HCT116 (cell line): Measurements from ENCODE around the gene SCGB1D2. TPM values are rescaled to one million over a fixed set of nuclear protein-coding genes. Genes with fewer than 3 reads are reported as not detected.

Experiments
- ATAC-seq: fragments of 200-7000 bp; cut with Tn5 transposase; 2 replicates; pipeline ENCODE4 v1.9.1; 2020; ENCODE audit warnings: mild to moderate bottlenecking, moderate library complexity
- BruUV-seq: library from RNA; stranded (reverse); fragments of 400-500 nt; replicated peaks from 2 replicates; lab custom pipeline; 2021; lab: Mats Ljungman, UMichigan
- CTCF ChIA-PET: fragments of 300-600 bp; sonication (Branson Sonifier 250); formaldehyde crosslinking; loops from one replicate; lab custom pipeline; 2021; ENCODE audit warnings: antibody characterized with exemption; lab: Charles Lee
- POLR2A ChIA-PET: fragments of 300-600, 350-600 bp; sonication (Branson Sonifier 250); formaldehyde crosslinking; loops from one replicate; lab custom pipeline; 2021; ENCODE audit warnings: antibody characterized with exemption; lab: Charles Lee
- RAD21 ChIA-PET, 2 experiments: fragments of 300-600 bp; sonication (Branson Sonifier 250); formaldehyde crosslinking; loops; one replicate each; lab custom pipeline; 2023; ENCODE audit warnings: low total read pairs in 2 of 2; ENCODE audit not compliant: uncharacterized antibody in 2 of 2, unreplicated experiment in 2 of 2, low non-redundant PET in 1 of 2; lab: Charles Lee
- DNase-seq: peaks from one replicate; pipeline ENCODE4 v3.0.0-alpha.2; 2010; ENCODE audit warnings: low read depth, low spot score
- H2AFZ ChIP-seq: fragments of 200-600 bp; shearing (Covaris generic), sonication (generic); 2 replicates; pipeline ENCODE4 v1.6.1; 2017; ENCODE audit warnings: low read depth, mixed run types, mixed read lengths, antibody characterized with exemption, low read length; ENCODE audit not compliant: poor library complexity, severe bottlenecking
- H3K27ac ChIP-seq: 2 replicates; pipeline ENCODE4 v1.5.1; 2012; ENCODE audit warnings: low read depth, low read length
- H3K27me3 ChIP-seq: fragments of 200-600 bp; sonication (generic); 2 replicates; pipeline ENCODE4 v1.6.1; 2016; ENCODE audit warnings: mixed run types, low read length, mixed read lengths; ENCODE audit not compliant: insufficient read depth
- H3K36me3 ChIP-seq, 2 experiments: fragments of 200-500 bp in 1 of 2; fragments of 200-600 bp in 1 of 2; sonication (Bioruptor generic) in 1 of 2; sonication (generic) in 1 of 2; 2 replicates each; pipeline versions ENCODE4 v1.5.1 to v1.6.1; 2014 to 2016; ENCODE audit warnings: low read length in 2 of 2, inconsistent platforms in 1 of 2, mixed read lengths in 1 of 2, mixed run types in 1 of 2; ENCODE audit not compliant: insufficient read depth in 2 of 2, control insufficient read depth in 1 of 2
- H3K4me1 ChIP-seq, 2 experiments: fragments of 200-600 bp in 1 of 2; sonication (generic) in 1 of 2; 2 replicates each; pipeline versions ENCODE4 v1.5.1 to v1.6.1; 2012 to 2017; ENCODE audit warnings: low read length in 2 of 2, inconsistent platforms in 1 of 2, mild to moderate bottlenecking in 1 of 2, mixed read lengths in 1 of 2, mixed run types in 1 of 2, moderate library complexity in 1 of 2; ENCODE audit not compliant: insufficient read depth in 2 of 2, control insufficient read depth in 1 of 2
- H3K4me2 ChIP-seq: fragments of 200-600 bp; sonication (generic); 2 replicates; pipeline ENCODE4 v1.6.1; 2017; ENCODE audit warnings: mixed run types, low read length, mixed read lengths
- H3K4me3 ChIP-seq, 2 experiments: fragments of 200-600 bp in 1 of 2; sonication (generic) in 1 of 2; replicated peaks in 1 of 2; 2 replicates each; pipeline ENCODE4 v1.5.1; 2011 to 2016; ENCODE audit warnings: low read length in 2 of 2, control low read depth in 1 of 2, low read depth in 1 of 2, mild to moderate bottlenecking in 1 of 2, mixed read lengths in 1 of 2, mixed run types in 1 of 2
- H3K79me2 ChIP-seq: fragments of 200-600 bp; sonication (generic); 2 replicates; pipeline ENCODE4 v1.6.1; 2017; ENCODE audit warnings: mild to moderate bottlenecking, mixed run types, low read length, moderate library complexity, mixed read lengths; ENCODE audit not compliant: insufficient read depth
- H3K9ac ChIP-seq: fragments of 200-600 bp; sonication (generic); 2 replicates; pipeline ENCODE4 v1.6.1; 2016; ENCODE audit warnings: low read length, mixed read lengths
- H3K9me2 ChIP-seq: fragments of 200-600 bp; sonication (generic), shearing (Covaris generic); 2 replicates; pipeline ENCODE4 v1.6.1; 2017; ENCODE audit warnings: mixed run types, mild to moderate bottlenecking, moderate library complexity; ENCODE audit not compliant: insufficient read depth
- H3K9me3 ChIP-seq, 2 experiments: fragments of 200-500 bp in 1 of 2; fragments of 200-600 bp in 1 of 2; sonication (Bioruptor generic) in 1 of 2; sonication (generic) in 1 of 2; 2 replicates each; pipeline ENCODE4 v1.6.1; 2014 to 2017; ENCODE audit warnings: low read length in 2 of 2, mixed read lengths in 2 of 2, inconsistent platforms in 1 of 2, low read depth in 1 of 2, mild to moderate bottlenecking in 1 of 2, mixed run types in 1 of 2, moderate library complexity in 1 of 2; ENCODE audit not compliant: control insufficient read depth in 1 of 2, insufficient read depth in 1 of 2
- H4K20me1 ChIP-seq: fragments of 200-600 bp; sonication (generic), shearing (Covaris generic); 2 replicates; pipeline ENCODE4 v1.6.1; 2017; ENCODE audit warnings: mixed run types, mild to moderate bottlenecking, moderate library complexity; ENCODE audit not compliant: insufficient read depth
- CBX3 ChIP-seq: IDR thresholded peaks from 2 replicates; pipeline ENCODE4 v1.6.1; 2012; ENCODE audit warnings: low read depth
- CEBPB ChIP-seq: IDR thresholded peaks from 2 replicates; pipeline ENCODE4 v1.6.1; 2012; ENCODE audit warnings: low read depth
- EGR1 ChIP-seq: IDR thresholded peaks from 2 replicates; pipeline ENCODE4 v1.6.1; 2012; ENCODE audit warnings: low read depth
- EZH2phosphoT487 ChIP-seq: fragments of 200-600 bp; IDR thresholded peaks from 2 replicates; pipeline ENCODE4 v1.6.1; 2018; ENCODE audit warnings: antibody characterized with exemption, borderline replicate concordance
- FOSL1 ChIP-seq: IDR thresholded peaks from 2 replicates; pipeline ENCODE4 v1.6.1; 2012; ENCODE audit warnings: low read depth
- JUND ChIP-seq: IDR thresholded peaks from 2 replicates; pipeline ENCODE4 v1.6.1; 2012
- POLR2A ChIP-seq: IDR thresholded peaks from 2 replicates; pipeline ENCODE4 v1.7.0; 2011; ENCODE audit warnings: borderline replicate concordance; ENCODE audit not compliant: insufficient read depth, insufficient read length; ENCODE audit errors: extremely low read depth
- POLR2AphosphoS5 ChIP-seq: IDR thresholded peaks from 2 replicates; pipeline ENCODE4 v1.6.1; 2011; ENCODE audit warnings: mild to moderate bottlenecking, low read depth, low read length, moderate library complexity
- RAD21 ChIP-seq: IDR thresholded peaks from 2 replicates; pipeline ENCODE4 v1.6.1; 2012; ENCODE audit warnings: low read depth, mild to moderate bottlenecking
- REST ChIP-seq: IDR thresholded peaks from 2 replicates; pipeline ENCODE4 v1.6.1; 2012; ENCODE audit warnings: low read depth
- SIN3A ChIP-seq: IDR thresholded peaks from 2 replicates; pipeline ENCODE4 v1.6.1; 2012; ENCODE audit warnings: low read depth
- SP1 ChIP-seq: IDR thresholded peaks from 2 replicates; pipeline ENCODE4 v1.6.1; 2012; ENCODE audit warnings: low read depth
- TCF7L2 ChIP-seq: IDR thresholded peaks from 2 replicates; pipeline ENCODE4 v1.7.0; 2011; ENCODE audit warnings: borderline replicate concordance, inconsistent platforms; ENCODE audit not compliant: insufficient read depth, insufficient read length; ENCODE audit errors: extremely low read depth
- YY1 ChIP-seq: IDR thresholded peaks from 2 replicates; pipeline ENCODE4 v1.6.1; 2011; ENCODE audit warnings: low read length, low read depth, moderate library complexity, mild to moderate bottlenecking; ENCODE audit not compliant: insufficient replicate concordance; ENCODE audit errors: extremely low read depth
- ZFX ChIP-seq: fragments of 450-650 bp; IDR thresholded peaks from 2 replicates; pipeline ENCODE4 v1.6.1; 2017
- ZNF274 ChIP-seq: fragments of 200-500 bp; sonication (Bioruptor generic); IDR thresholded peaks from 2 replicates; pipeline ENCODE4 v1.6.1; 2014; ENCODE audit warnings: mild to moderate bottlenecking, low read depth, low read length, inconsistent platforms
- intact Hi-C: fragments of 100-400 bp; cut with micrococcal nuclease; formaldehyde crosslinking; loops from 2 replicates; pipeline ENCODE4 v1.10.0; 2022
- total RNA-seq: library from RNA; stranded (reverse); gene quantifications from one replicate; pipeline ENCODE4 v1.2.1, GENCODE V29; 2021; ENCODE audit not compliant: unreplicated experiment
- TF ChIP-seq, protein P1 (sequence below), 3 experiments: fragments of 200-600 bp in 1 of 3; sonication (generic) in 1 of 3; IDR thresholded peaks in 2 of 3; conservative IDR thresholded peaks in 1 of 3; 2 replicates each; pipeline ENCODE4 v1.5.1; 2012 to 2017; ENCODE audit warnings: low read depth in 2 of 3, low read length in 2 of 3, antibody characterized with exemption in 1 of 3, borderline replicate concordance in 1 of 3, control low read depth in 1 of 3, mild to moderate bottlenecking in 1 of 3, mixed read lengths in 1 of 3, mixed run types in 1 of 3, moderate library complexity in 1 of 3; ENCODE audit not compliant: insufficient read depth in 1 of 3
- TF ChIP-seq, protein P2 (sequence below): IDR thresholded peaks from 2 replicates; pipeline ENCODE4 v1.6.1; 2011; ENCODE audit warnings: mild to moderate bottlenecking, low read length, moderate library complexity; ENCODE audit not compliant: insufficient replicate concordance; ENCODE audit errors: extremely low read depth
- TF ChIP-seq, protein P3 (sequence below): IDR thresholded peaks from 2 replicates; pipeline ENCODE4 v1.6.1; 2012
- TF ChIP-seq, protein P4 (sequence below): IDR thresholded peaks from 2 replicates; pipeline ENCODE4 v1.6.1; 2012

Gene SCGB1D2
- total RNA-seq, 1 experiment from 2014 or later = not detected

- no peaks in the 10 kb centered on the region for H3K9me3 ChIP-seq
- TF ChIP-seq CEBPB (no peak), TCF7L2 (no peak), FOSL1 (no peak), YY1 (no peak), SP1 (no peak), POLR2A (no peak), ZFX (no peak), JUND (no peak), EZH2phosphoT487 (no peak), ZNF274 (no peak), POLR2AphosphoS5 (no peak), EGR1 (no peak), CBX3 (no peak), RAD21 (no peak), REST (no peak), SIN3A (no peak)
- TF ChIP-seq, protein P1, sequence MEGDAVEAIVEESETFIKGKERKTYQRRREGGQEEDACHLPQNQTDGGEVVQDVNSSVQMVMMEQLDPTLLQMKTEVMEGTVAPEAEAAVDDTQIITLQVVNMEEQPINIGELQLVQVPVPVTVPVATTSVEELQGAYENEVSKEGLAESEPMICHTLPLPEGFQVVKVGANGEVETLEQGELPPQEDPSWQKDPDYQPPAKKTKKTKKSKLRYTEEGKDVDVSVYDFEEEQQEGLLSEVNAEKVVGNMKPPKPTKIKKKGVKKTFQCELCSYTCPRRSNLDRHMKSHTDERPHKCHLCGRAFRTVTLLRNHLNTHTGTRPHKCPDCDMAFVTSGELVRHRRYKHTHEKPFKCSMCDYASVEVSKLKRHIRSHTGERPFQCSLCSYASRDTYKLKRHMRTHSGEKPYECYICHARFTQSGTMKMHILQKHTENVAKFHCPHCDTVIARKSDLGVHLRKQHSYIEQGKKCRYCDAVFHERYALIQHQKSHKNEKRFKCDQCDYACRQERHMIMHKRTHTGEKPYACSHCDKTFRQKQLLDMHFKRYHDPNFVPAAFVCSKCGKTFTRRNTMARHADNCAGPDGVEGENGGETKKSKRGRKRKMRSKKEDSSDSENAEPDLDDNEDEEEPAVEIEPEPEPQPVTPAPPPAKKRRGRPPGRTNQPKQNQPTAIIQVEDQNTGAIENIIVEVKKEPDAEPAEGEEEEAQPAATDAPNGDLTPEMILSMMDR (IDR thresholded peaks at IDR 0.05 in 2 of 3, conservative IDR thresholded peaks at IDR 0.05 in 1 of 3; ENCODE audit: borderline replicate concordance in 1 of 3, insufficient read depth in 1 of 3, low read depth in 2 of 3, low read length in 2 of 3) = no peak
- TF ChIP-seq, protein P2, sequence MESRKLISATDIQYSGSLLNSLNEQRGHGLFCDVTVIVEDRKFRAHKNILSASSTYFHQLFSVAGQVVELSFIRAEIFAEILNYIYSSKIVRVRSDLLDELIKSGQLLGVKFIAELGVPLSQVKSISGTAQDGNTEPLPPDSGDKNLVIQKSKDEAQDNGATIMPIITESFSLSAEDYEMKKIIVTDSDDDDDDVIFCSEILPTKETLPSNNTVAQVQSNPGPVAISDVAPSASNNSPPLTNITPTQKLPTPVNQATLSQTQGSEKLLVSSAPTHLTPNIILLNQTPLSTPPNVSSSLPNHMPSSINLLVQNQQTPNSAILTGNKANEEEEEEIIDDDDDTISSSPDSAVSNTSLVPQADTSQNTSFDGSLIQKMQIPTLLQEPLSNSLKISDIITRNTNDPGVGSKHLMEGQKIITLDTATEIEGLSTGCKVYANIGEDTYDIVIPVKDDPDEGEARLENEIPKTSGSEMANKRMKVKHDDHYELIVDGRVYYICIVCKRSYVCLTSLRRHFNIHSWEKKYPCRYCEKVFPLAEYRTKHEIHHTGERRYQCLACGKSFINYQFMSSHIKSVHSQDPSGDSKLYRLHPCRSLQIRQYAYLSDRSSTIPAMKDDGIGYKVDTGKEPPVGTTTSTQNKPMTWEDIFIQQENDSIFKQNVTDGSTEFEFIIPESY = no peak
- TF ChIP-seq, protein P3, sequence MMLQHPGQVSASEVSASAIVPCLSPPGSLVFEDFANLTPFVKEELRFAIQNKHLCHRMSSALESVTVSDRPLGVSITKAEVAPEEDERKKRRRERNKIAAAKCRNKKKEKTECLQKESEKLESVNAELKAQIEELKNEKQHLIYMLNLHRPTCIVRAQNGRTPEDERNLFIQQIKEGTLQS = no peak
- TF ChIP-seq, protein P4, sequence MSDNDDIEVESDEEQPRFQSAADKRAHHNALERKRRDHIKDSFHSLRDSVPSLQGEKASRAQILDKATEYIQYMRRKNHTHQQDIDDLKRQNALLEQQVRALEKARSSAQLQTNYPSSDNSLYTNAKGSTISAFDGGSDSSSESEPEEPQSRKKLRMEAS = no peak
- no peaks in the 10 kb centered on the region for H4K20me1 ChIP-seq
- no peak overlapping the region for H3K4me2 ChIP-seq
- no peak for ATAC-seq
- intact Hi-C loops = no loop called here
- H3K27ac ChIP-seq = no peak overlapping the region
- H3K36me3 ChIP-seq = no peaks in the 10 kb centered on the region
- no peak overlapping the region for H2AFZ ChIP-seq
- no peak overlapping the region for H3K9ac ChIP-seq
- ChIA-PET CTCF (no interaction called here), RAD21 (no interaction called here), POLR2A (no interaction called here)
- H3K79me2 ChIP-seq = no peaks in the 10 kb centered on the region
- BruUV-seq = no TSS peak
- H3K9me2 ChIP-seq = no peaks in the 10 kb centered on the region
- no peak for DNase-seq
- no peaks in the 10 kb centered on the region for H3K4me1 ChIP-seq
- H3K4me3 ChIP-seq = no peak overlapping the region
- peaks cover 4% of the 10 kb centered on the region; the same call in 1 of the 2 replicates for H3K27me3 ChIP-seq
Observed at GRCh38 chr11:62202910-62203309, 39.1 kb upstream of the SCGB1D2 start.
